HG02870 (cell line): ENCODE data around the gene FBXL19.
"Not testable (repeated sequence)": the region's sequence is repeated elsewhere in the genome, so short reads cannot be mapped to it uniquely, and the experiment has no call there.

Source experiments
- ATAC-seq: cut with Tn5 transposase; IDR thresholded peaks from one replicate; pipeline ENCODE4 v1.9.1; 2021; ENCODE audit warnings: mild to moderate bottlenecking, moderate library complexity; ENCODE audit not compliant: unreplicated experiment

The FBXL19 gene

GRCh38 chr16:30923554-30924075, at the start of gene FBXL19:
Gene FBXL19 (plus strand): TSS chr16:30923572. CDS start chr16:30925755, 2,183 bp downstream.
- ATAC-seq: no peak

GRCh38 chr16:30874244-30874820, 49.0 kb upstream of the FBXL19 start:
- no peak for ATAC-seq

- ATAC-seq: peak; percentile 68
Observed at GRCh38 chr16:30874821-30875717, 48.3 kb upstream of the FBXL19 start.

GRCh38 chr16:30875871-30876801, 47.2 kb upstream of the FBXL19 start:
- ATAC-seq: peak; percentile 40

GRCh38 chr16:30876867-30877266, 46.5 kb upstream of the FBXL19 start:
- no peak for ATAC-seq

DNA sequence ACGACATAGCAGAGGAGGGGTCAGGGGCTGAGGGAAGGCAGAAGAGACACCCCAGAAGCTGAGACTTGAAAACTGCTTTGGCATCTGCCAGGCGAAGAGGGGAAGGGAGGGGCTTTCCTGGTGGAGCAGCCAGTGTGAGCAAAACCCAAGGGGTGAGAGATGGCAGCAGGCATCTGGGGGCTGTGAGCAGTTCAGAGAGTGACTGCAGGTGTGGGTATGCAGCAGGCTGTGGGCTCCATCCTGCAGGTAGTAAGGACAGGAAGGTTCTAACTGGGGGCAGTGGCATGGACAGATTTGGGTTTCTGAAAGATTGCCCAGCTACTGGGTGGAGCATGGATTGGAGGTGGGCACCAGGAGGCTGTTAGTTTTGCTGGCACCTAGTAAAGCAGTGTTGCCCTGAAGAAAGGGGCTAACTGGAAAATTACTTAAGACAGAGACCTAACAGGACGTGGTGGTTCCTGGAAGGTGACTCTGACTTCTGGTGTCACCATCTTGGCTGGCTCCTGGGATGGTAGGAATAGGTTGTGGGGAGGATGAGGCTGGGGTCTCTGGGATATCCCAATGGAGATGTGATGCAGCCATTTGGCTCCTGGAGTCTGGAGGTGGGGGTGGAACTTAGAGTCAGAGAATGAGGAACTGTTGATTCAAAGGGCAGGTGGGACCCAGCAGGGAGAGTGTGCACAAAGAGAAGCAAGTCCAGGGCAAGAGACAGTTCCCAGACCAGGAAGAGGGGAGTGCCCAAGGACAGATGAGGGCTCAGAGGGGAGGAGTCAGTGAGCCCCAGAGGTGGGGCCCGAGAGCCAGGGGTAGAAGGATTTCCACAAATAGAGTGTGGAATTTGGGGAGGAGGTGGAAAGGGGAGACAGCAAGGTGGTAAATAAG, 40.7 kb upstream of the FBXL19 start:
- ATAC-seq: no peak

- no peak for ATAC-seq
Observed at GRCh38 chr16:30884760-30885159, 38.6 kb upstream of the FBXL19 start.

DNA sequence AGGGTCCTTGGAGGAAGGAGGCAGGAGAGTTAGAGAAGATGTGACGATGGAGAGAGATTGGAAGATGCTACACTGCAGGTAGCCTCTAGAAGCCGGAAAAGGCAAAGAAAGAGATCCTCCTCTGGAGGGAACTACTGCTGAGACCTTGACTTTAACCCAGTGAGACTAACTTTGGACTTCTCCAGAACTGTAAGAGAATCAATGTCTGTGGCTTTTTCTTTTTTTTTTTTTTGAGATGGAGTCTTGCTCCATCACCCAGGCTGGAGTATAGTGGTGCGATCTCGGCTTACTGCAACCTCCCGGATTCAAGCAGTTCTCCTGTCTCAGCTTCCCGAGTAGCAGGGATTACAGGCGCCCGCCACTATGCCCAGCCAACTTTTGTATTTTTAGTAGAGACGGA, 38.2 kb upstream of the FBXL19 start:
- no peak for ATAC-seq

GRCh38 chr16:30886145-30886544, 37.2 kb upstream of the FBXL19 start:
- no peak for ATAC-seq

GRCh38 chr16:30887927-30888326, 35.4 kb upstream of the FBXL19 start:
- ATAC-seq: no peak

DNA sequence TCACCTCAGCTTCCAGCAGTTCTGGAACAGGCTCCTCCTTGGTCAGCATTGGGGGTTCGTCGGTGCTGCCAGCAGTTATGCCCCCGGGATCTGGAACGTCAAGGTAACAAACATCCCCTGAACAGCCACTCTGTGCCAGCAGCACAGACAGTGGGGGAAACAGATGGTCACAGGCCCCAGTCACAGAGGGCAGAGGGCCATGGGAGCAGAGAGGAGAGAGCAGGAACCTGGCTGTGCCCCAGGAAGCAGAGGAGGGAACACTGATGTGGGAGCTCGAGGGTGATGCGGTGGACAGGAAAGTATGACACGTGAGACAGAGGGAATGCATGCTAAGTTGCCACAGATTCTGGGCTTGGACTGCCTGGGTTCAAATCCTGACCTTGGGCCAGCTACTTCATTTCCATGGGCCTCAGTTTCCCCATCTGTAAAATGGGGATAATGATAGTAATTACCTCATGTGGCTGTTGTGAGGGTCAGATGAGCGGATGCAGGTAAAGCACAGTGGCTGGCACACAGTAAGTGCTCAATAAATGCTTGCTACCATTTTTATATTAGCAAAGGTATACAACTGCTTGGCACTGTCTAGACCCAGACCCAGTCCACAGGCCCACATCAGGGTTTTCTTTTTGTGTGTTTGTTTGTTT, 34.4 kb upstream of the FBXL19 start:
- no peak for ATAC-seq

DNA sequence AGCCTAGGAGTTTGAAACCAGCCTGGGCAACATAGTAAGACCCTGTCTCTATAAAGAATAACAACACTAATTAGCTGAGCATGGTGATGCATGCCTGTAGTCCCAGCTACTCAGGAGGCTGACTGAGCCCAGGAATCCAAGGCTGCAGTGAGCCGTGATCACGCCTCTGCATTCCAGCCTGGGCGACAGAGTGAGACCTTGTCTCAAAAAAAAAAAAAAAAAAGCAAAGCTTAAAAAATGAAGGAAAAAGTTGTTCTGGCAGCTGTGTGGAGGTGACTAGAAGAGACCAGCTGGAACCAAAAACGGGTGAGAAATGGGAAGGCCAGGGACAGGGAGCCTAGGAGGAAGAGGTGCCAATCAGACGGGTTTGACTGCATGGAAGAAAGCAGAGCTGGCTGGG, 33.7 kb upstream of the FBXL19 start:
- no peak for ATAC-seq

DNA sequence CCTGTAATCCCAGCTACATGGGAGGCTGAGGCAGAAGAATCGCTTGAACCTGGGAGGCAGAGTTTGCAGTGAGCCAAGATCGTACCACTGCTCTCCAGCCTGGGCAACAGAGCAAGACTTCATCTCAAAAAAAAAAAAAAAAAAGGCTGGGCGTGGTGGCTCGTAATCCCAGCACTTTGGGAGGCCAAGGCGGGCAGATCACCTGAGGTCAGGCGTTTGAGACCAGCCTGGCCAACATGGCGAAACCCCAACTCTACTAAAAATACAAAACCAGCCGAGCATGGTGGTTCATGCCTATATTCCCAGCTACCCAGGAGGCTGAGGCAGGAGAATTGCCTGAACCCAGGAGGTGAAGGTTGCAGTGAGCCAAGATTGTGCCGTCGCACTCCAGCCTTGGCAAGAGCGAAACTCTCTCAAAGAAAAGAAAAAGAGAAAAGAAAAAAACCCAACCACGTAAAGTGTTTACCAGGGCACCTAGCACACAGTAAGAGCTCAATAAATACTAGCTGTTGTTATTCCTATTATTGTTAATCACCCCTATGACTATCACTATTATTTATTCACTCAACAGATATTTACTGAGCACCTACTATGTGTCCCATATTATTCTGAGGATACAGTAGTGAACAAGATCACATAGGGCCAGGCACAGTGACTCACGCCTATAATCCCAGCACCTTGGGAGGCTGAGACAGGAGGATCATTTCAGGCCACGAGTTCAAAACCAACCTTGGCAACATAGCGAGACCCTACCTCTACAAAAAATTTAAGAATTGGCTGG, 32.1 kb upstream of the FBXL19 start:
- not testable (repeated sequence) for ATAC-seq

- no peak for ATAC-seq
Observed at GRCh38 chr16:30892670-30893416, 30.5 kb upstream of the FBXL19 start.

DNA sequence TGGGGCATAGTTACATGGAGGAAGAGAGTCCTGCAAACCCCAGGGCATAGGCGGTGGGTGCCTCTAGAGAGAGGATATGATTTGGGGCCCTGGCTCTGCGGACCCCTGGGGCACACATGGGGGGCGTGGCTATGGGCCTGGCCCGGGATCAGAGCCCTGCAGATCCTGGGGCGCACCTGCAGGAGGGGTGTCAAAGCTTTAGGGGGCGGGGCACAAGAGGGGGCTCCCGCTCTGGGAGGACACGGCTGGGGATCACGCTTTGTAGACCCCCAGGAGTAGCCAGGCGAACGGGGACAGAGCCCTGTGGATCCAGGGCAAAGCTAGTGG, 30.0 kb upstream of the FBXL19 start:
- peak; percentile 1 for ATAC-seq

DNA sequence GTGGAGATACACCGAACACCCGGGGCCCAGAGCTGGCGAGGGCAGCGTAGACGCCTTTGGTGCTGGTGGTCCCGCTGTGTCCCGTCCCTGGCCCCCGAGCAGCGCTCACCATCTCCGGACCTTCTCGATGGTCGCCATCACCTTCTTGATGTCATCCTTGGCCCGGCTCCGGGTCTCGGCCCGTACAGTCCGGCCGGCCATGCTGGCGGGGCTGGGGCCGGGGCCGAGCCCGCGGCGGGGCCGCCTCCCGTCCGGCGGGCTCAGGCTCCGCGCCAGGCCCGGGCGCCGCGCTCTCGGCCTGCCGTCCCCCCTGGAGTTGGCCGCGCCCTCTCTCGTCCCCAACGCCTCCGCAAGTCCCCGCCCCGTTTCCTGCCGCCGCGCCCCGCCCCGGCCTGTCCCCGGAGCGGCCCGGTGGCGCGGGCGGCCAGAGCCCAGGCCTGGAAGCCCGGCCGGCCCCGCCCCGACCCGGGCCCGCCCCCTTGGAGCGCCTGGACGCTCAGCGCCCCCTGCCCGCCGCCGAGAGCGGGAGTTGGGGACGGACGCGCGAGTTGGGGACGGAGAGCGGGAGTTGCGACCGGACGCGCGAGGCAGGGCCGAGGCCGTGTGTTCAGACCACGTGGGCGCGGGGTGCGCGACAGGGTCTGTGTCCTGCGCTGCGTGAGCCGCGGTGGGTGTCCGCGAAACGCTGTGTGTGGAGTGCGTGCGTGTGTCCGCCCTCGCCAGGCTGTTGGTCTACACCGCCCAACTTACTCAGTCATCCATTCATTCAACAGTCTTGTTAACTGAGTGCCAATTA, 29.4 kb upstream of the FBXL19 start, which contains the start of gene BCL7C:
BCL7C (minus strand) TSS at position 334 of the 796 bp plus-strand sequence; CDS start at position 201, 133 bp downstream.
- ATAC-seq: peak; percentile 75
